HCT116 (cell line): ENCODE data around the gene LRRC70. TPM values are rescaled to one million over a fixed set of nuclear protein-coding genes. Genes with fewer than 3 reads are reported as not detected.

Experiments
- ATAC-seq: fragments of 200-7000 bp; cut with Tn5 transposase; 2 replicates; pipeline ENCODE4 v1.9.1; 2020; ENCODE audit warnings: mild to moderate bottlenecking, moderate library complexity
- BruUV-seq: library from RNA; stranded (reverse); fragments of 400-500 nt; replicated peaks from 2 replicates; lab custom pipeline; 2021; lab: Mats Ljungman, UMichigan
- CTCF ChIA-PET: fragments of 300-600 bp; sonication (Branson Sonifier 250); formaldehyde crosslinking; loops from one replicate; lab custom pipeline; 2021; ENCODE audit warnings: antibody characterized with exemption; lab: Charles Lee
- POLR2A ChIA-PET: fragments of 300-600, 350-600 bp; sonication (Branson Sonifier 250); formaldehyde crosslinking; loops from one replicate; lab custom pipeline; 2021; ENCODE audit warnings: antibody characterized with exemption; lab: Charles Lee
- RAD21 ChIA-PET, 2 experiments: fragments of 300-600 bp; sonication (Branson Sonifier 250); formaldehyde crosslinking; loops; one replicate each; lab custom pipeline; 2023; ENCODE audit warnings: low total read pairs in 2 of 2; ENCODE audit not compliant: uncharacterized antibody in 2 of 2, unreplicated experiment in 2 of 2, low non-redundant PET in 1 of 2; lab: Charles Lee
- DNase-seq: peaks from one replicate; pipeline ENCODE4 v3.0.0-alpha.2; 2010; ENCODE audit warnings: low read depth, low spot score
- H2AFZ ChIP-seq: fragments of 200-600 bp; shearing (Covaris generic), sonication (generic); 2 replicates; pipeline ENCODE4 v1.6.1; 2017; ENCODE audit warnings: low read depth, mixed run types, mixed read lengths, antibody characterized with exemption, low read length; ENCODE audit not compliant: poor library complexity, severe bottlenecking
- H3K27ac ChIP-seq: 2 replicates; pipeline ENCODE4 v1.5.1; 2012; ENCODE audit warnings: low read depth, low read length
- H3K27me3 ChIP-seq: fragments of 200-600 bp; sonication (generic); 2 replicates; pipeline ENCODE4 v1.6.1; 2016; ENCODE audit warnings: mixed run types, low read length, mixed read lengths; ENCODE audit not compliant: insufficient read depth
- H3K36me3 ChIP-seq, 2 experiments: fragments of 200-500 bp in 1 of 2; fragments of 200-600 bp in 1 of 2; sonication (Bioruptor generic) in 1 of 2; sonication (generic) in 1 of 2; 2 replicates each; pipeline versions ENCODE4 v1.5.1 to v1.6.1; 2014 to 2016; ENCODE audit warnings: low read length in 2 of 2, inconsistent platforms in 1 of 2, mixed read lengths in 1 of 2, mixed run types in 1 of 2; ENCODE audit not compliant: insufficient read depth in 2 of 2, control insufficient read depth in 1 of 2
- H3K4me1 ChIP-seq, 2 experiments: fragments of 200-600 bp in 1 of 2; sonication (generic) in 1 of 2; 2 replicates each; pipeline versions ENCODE4 v1.5.1 to v1.6.1; 2012 to 2017; ENCODE audit warnings: low read length in 2 of 2, inconsistent platforms in 1 of 2, mild to moderate bottlenecking in 1 of 2, mixed read lengths in 1 of 2, mixed run types in 1 of 2, moderate library complexity in 1 of 2; ENCODE audit not compliant: insufficient read depth in 2 of 2, control insufficient read depth in 1 of 2
- H3K4me2 ChIP-seq: fragments of 200-600 bp; sonication (generic); 2 replicates; pipeline ENCODE4 v1.6.1; 2017; ENCODE audit warnings: mixed run types, low read length, mixed read lengths
- H3K4me3 ChIP-seq, 2 experiments: fragments of 200-600 bp in 1 of 2; sonication (generic) in 1 of 2; replicated peaks in 1 of 2; 2 replicates each; pipeline ENCODE4 v1.5.1; 2011 to 2016; ENCODE audit warnings: low read length in 2 of 2, control low read depth in 1 of 2, low read depth in 1 of 2, mild to moderate bottlenecking in 1 of 2, mixed read lengths in 1 of 2, mixed run types in 1 of 2
- H3K79me2 ChIP-seq: fragments of 200-600 bp; sonication (generic); 2 replicates; pipeline ENCODE4 v1.6.1; 2017; ENCODE audit warnings: mild to moderate bottlenecking, mixed run types, low read length, moderate library complexity, mixed read lengths; ENCODE audit not compliant: insufficient read depth
- H3K9ac ChIP-seq: fragments of 200-600 bp; sonication (generic); 2 replicates; pipeline ENCODE4 v1.6.1; 2016; ENCODE audit warnings: low read length, mixed read lengths
- H3K9me2 ChIP-seq: fragments of 200-600 bp; sonication (generic), shearing (Covaris generic); 2 replicates; pipeline ENCODE4 v1.6.1; 2017; ENCODE audit warnings: mixed run types, mild to moderate bottlenecking, moderate library complexity; ENCODE audit not compliant: insufficient read depth
- H3K9me3 ChIP-seq, 2 experiments: fragments of 200-500 bp in 1 of 2; fragments of 200-600 bp in 1 of 2; sonication (Bioruptor generic) in 1 of 2; sonication (generic) in 1 of 2; 2 replicates each; pipeline ENCODE4 v1.6.1; 2014 to 2017; ENCODE audit warnings: low read length in 2 of 2, mixed read lengths in 2 of 2, inconsistent platforms in 1 of 2, low read depth in 1 of 2, mild to moderate bottlenecking in 1 of 2, mixed run types in 1 of 2, moderate library complexity in 1 of 2; ENCODE audit not compliant: control insufficient read depth in 1 of 2, insufficient read depth in 1 of 2
- H4K20me1 ChIP-seq: fragments of 200-600 bp; sonication (generic), shearing (Covaris generic); 2 replicates; pipeline ENCODE4 v1.6.1; 2017; ENCODE audit warnings: mixed run types, mild to moderate bottlenecking, moderate library complexity; ENCODE audit not compliant: insufficient read depth
- CEBPB ChIP-seq: IDR thresholded peaks from 2 replicates; pipeline ENCODE4 v1.6.1; 2012; ENCODE audit warnings: low read depth
- CTCF ChIP-seq, 3 experiments: fragments of 200-600 bp in 1 of 3; sonication (generic) in 1 of 3; IDR thresholded peaks in 2 of 3; conservative IDR thresholded peaks in 1 of 3; 2 replicates each; pipeline ENCODE4 v1.5.1; 2012 to 2017; ENCODE audit warnings: low read depth in 2 of 3, low read length in 2 of 3, antibody characterized with exemption in 1 of 3, borderline replicate concordance in 1 of 3, control low read depth in 1 of 3, mild to moderate bottlenecking in 1 of 3, mixed read lengths in 1 of 3, mixed run types in 1 of 3, moderate library complexity in 1 of 3; ENCODE audit not compliant: insufficient read depth in 1 of 3
- ELF1 ChIP-seq: IDR thresholded peaks from 2 replicates; pipeline ENCODE4 v1.6.1; 2012; ENCODE audit warnings: low read depth, borderline replicate concordance
- EZH2phosphoT487 ChIP-seq: fragments of 200-600 bp; IDR thresholded peaks from 2 replicates; pipeline ENCODE4 v1.6.1; 2018; ENCODE audit warnings: antibody characterized with exemption, borderline replicate concordance
- SP1 ChIP-seq: IDR thresholded peaks from 2 replicates; pipeline ENCODE4 v1.6.1; 2012; ENCODE audit warnings: low read depth
- SRF ChIP-seq: IDR thresholded peaks from 2 replicates; pipeline ENCODE4 v1.6.1; 2012; ENCODE audit warnings: low read depth
- ZBTB33 ChIP-seq: IDR thresholded peaks from 2 replicates; pipeline ENCODE4 v1.6.1; 2011; ENCODE audit warnings: mild to moderate bottlenecking, low read length, moderate library complexity; ENCODE audit not compliant: insufficient replicate concordance; ENCODE audit errors: extremely low read depth
- ZNF274 ChIP-seq: fragments of 200-500 bp; sonication (Bioruptor generic); IDR thresholded peaks from 2 replicates; pipeline ENCODE4 v1.6.1; 2014; ENCODE audit warnings: mild to moderate bottlenecking, low read depth, low read length, inconsistent platforms
- intact Hi-C: fragments of 100-400 bp; cut with micrococcal nuclease; formaldehyde crosslinking; loops from 2 replicates; pipeline ENCODE4 v1.10.0; 2022
- total RNA-seq: library from RNA; stranded (reverse); gene quantifications from one replicate; pipeline ENCODE4 v1.2.1, GENCODE V29; 2021; ENCODE audit not compliant: unreplicated experiment

Gene LRRC70
- total RNA-seq, 1 experiment from 2014 or later = 0.37 TPM

- RAD21 ChIA-PET = no interaction called here
- no peak for ATAC-seq
- no peaks in the 10 kb centered on the region for H3K79me2 ChIP-seq
These were observed 5.8 kb downstream of the LRRC70 start for GRCh38 chr5:62584391-62584790.

GRCh38 chr5:62585306-62585705, 6.7 kb downstream of the LRRC70 start:
- Histone ChIP-seq H3K27ac (no peak overlapping the region), H3K9ac (no peak overlapping the region), H3K79me2 (no peaks in the 10 kb centered on the region), H3K36me3 (no peaks in the 10 kb centered on the region), H4K20me1 (no peaks in the 10 kb centered on the region), H3K4me1 (peaks cover 0 to 6% of the 10 kb centered on the region in 2 experiments; a peak in 2 of 4 replicates), H3K9me2 (no peaks in the 10 kb centered on the region), H3K27me3 (no peaks in the 10 kb centered on the region), H3K9me3 (no peaks in the 10 kb centered on the region), H3K4me3 (no peak overlapping the region), H2AFZ (no peak overlapping the region), H3K4me2 (no peak overlapping the region)
- no TSS peak for BruUV-seq
- DNase-seq = no peak
- POLR2A ChIA-PET = no interaction called here
- CTCF ChIA-PET = no interaction called here
- RAD21 ChIA-PET = no interaction called here
- no peak for ATAC-seq
- intact Hi-C loops = no loop called here
- TF ChIP-seq ZBTB33 = no peak
- no peak for TF ChIP-seq SRF
- no peak for TF ChIP-seq ZNF274
- TF ChIP-seq EZH2phosphoT487 = no peak
- no peak for TF ChIP-seq CEBPB
- TF ChIP-seq CTCF (IDR thresholded peaks at IDR 0.05 in 2 of 3, conservative IDR thresholded peaks at IDR 0.05 in 1 of 3; ENCODE audit: borderline replicate concordance in 1 of 3, insufficient read depth in 1 of 3, low read depth in 2 of 3, low read length in 2 of 3) = no peak
- no peak for TF ChIP-seq SP1

More at GRCh38 chr5:62584391-62584790, 5.8 kb downstream of the LRRC70 start:
- no peaks in the 10 kb centered on the region for H4K20me1 ChIP-seq
- H3K4me2 ChIP-seq = no peak overlapping the region
- no peak overlapping the region for H3K9ac ChIP-seq
- H3K4me1 ChIP-seq = peaks cover 0 to 6% of the 10 kb centered on the region in 2 experiments; a peak in 2 of 4 replicates
- intact Hi-C loops = no loop called here
- no peaks in the 10 kb centered on the region for H3K36me3 ChIP-seq
- CTCF ChIA-PET = no interaction called here
- BruUV-seq = no TSS peak
- H3K9me2 ChIP-seq = no peaks in the 10 kb centered on the region
- TF ChIP-seq ELF1 (no peak), ZBTB33 (no peak)
- TF ChIP-seq, all 23 proteins: peak for 0
- Histone ChIP-seq H3K27ac (no peak overlapping the region), H3K9me3 (no peaks in the 10 kb centered on the region), H3K4me3 (no peak overlapping the region), H2AFZ (no peak overlapping the region), H3K27me3 (no peaks in the 10 kb centered on the region)
- POLR2A ChIA-PET = no interaction called here
- DNase-seq = no peak
